Muscle of back (tissue), 11 donors: ENCODE measurements around the gene THUMPD1. TPM values are rescaled to one million over a fixed set of nuclear protein-coding genes. Genes with fewer than 3 reads are reported as not detected.
"Not testable (repeated sequence)": the region's sequence is repeated elsewhere in the genome, so short reads cannot be mapped to it uniquely, and the experiment has no call there.

ENCODE experiments used
- DNase-seq, 3 donors: peaks; one replicate each; pipeline versions ENCODE4 v3.0.0 to v3.0.0-alpha.2; 2013
- polyA plus RNA-seq, 10 donors: library from polyadenylated mRNA; unstranded; fragments of 120-200 nt; gene quantifications; one replicate each; pipeline ENCODE4 v1.2.1, GENCODE V29; 2013; ENCODE audit not compliant: insufficient read length in 10 of 10

Gene THUMPD1
- polyA plus RNA-seq, 10 donors, result 26.2 to 36.6 (median 31.5) TPM

DNA sequence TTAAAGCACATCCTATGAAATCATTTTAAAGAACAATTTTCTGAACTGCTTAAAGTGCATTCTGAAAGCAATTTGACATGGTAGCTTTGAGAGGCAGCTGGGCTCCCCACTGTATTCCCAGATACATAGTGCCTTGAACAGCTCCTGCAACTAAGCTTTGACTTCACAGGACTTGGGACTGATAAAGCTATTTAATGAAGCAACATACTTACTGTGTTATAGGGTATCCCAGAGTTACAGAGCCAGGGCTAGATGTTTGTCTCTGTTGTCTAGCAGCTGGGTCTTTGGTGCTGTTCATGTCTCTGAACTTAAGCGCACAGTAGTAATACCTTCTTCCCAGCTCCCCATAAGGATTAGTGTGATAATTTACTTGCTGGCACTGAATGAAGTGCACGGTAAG, 45.0 kb downstream of the THUMPD1 start:
- DNase-seq, result no peak

DNA sequence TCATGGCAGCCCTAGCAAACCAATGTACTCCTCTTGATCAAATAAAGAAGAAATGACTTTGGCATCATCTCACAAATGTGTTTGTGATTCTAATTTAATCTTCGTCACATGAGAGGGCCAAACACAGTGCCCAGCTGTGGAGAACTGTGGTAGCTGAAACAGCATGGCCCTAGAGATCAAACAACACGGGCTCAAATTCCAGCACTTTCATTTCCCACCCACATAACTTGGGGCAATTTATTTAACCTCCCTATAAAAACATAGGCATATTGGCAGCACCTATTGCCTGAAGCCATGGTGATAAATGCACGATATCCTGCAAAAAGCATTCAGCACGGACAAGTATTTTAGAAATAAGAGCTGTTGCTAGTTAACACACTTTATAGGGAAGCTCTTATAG, 46.6 kb downstream of the THUMPD1 start:
- no peak for DNase-seq

DNA sequence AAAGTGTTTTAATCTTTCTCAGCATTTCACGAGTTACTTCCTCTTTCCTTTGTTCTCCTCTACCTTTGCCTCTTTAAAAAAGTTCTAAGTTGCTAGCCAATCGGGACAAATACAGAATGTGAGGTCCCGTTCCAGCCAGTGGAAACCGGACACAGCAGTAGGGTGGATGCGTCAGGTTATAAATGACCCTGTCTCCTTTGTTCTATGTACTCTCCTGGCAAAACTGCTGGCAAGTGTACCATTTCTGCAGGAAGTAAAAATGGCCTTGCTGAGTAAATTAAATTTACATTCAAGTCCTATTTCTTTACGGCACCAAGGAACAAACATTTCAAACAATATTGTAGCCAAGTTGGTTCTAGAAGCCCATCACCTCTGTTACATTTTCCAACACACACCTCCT, 47.5 kb downstream of the THUMPD1 start:
- not testable (repeated sequence) for DNase-seq

DNA sequence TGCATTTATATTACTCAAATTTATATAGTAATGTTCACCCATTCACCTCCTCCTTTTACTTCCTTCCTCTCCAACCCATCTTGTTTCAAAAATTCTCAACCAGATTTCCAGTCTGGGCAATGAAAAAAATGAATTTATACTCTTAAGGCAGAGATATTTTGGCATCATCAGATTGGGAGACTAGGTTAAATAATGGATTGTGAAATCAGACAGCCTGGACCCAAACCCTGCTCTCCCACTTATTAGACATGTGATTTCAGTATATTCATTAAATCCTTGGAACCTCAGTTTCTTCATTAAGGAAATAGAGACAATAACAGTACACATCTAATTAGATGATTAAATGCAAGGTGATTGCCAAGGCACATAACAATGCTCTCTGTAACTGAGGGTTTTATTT, 52.0 kb downstream of the THUMPD1 start:
- no peak for DNase-seq

DNA sequence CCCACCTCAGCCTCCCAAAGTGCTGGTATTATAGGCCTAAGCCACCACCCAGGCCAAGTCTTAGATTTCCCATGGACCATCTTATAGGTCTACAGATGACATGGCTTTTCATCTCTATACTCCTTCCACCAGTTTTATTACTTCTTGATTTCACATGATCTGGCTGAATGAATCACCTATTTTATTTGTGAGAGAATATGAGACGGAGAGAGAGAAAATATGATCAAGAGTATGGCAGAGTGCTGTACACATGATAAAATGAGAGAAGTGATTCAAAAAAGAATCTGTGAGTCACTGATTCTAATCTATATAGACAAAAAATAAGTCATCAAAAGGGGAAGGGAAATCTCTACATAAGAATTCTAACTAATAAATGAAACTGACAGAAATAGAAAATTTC, 57.8 kb downstream of the THUMPD1 start:
- no peak for DNase-seq

Other genes starting within 250 kb of the THUMPD1 start
- gene ACSM2B, start 165.5 kb downstream of the THUMPD1 start, polyA plus RNA-seq, result 1 to 10 TPM in 1 of 10 donors, under 1 TPM in 8, not detected in 1; 0.19 to 1.2 (median 0.45) TPM
- gene ACSM1, start 44.1 kb downstream of the THUMPD1 start, polyA plus RNA-seq, result under 1 TPM in 2 of 10 donors, not detected in 8; 0.10 to 0.24 TPM
- 1 to 10 TPM; 2.3 to 6.4 (median 3.2) TPM for gene ACSM3, start 22.2 kb upstream of the THUMPD1 start, polyA plus RNA-seq
- 10 to 100 TPM; 12.9 to 21.3 (median 18.3) TPM for gene ERI2, start 64.7 kb upstream of the THUMPD1 start, polyA plus RNA-seq
- 1 to 10 TPM; 3.5 to 6.0 (median 5.1) TPM for gene REXO5, start 64.7 kb upstream of the THUMPD1 start, polyA plus RNA-seq
- gene DCUN1D3, start 158.5 kb upstream of the THUMPD1 start, polyA plus RNA-seq, result 1 to 10 TPM; 5.0 to 7.5 (median 5.9) TPM
- gene LYRM1, start 159.0 kb upstream of the THUMPD1 start, polyA plus RNA-seq, result 10 to 100 TPM; 18.8 to 22.5 (median 20.6) TPM